Immature natural killer cell (primary cell): ENCODE measurements around the gene DPH3. TPM values are rescaled to one million over a fixed set of nuclear protein-coding genes. Genes with fewer than 3 reads are reported as not detected.

Source experiments
- DNase-seq, 3 donors: peaks; one replicate each; pipeline ENCODE4 v3.0.0; 2022; ENCODE audit warnings: mixed read lengths in 1 of 3
- H3K27ac Mint-ChIP-seq, 6 donors: one replicate each; pipeline ENCODE4 v1.8.0; 2020; ENCODE audit warnings: mixed read lengths in 6 of 6, mild to moderate bottlenecking in 5 of 6, inconsistent platforms in 4 of 6, moderate library complexity in 3 of 6
- H3K27me3 Mint-ChIP-seq, 3 donors: one replicate each; pipeline ENCODE4 v1.8.0; 2020 to 2021; ENCODE audit warnings: low read depth in 3 of 3, mild to moderate bottlenecking in 3 of 3, mixed read lengths in 3 of 3, moderate library complexity in 3 of 3, inconsistent platforms in 1 of 3
- H3K36me3 Mint-ChIP-seq, 3 donors: one replicate each; pipeline ENCODE4 v1.8.0; 2020; ENCODE audit warnings: mixed read lengths in 3 of 3, inconsistent platforms in 2 of 3, mild to moderate bottlenecking in 2 of 3
- H3K4me1 Mint-ChIP-seq, 2 donors: one replicate each; pipeline ENCODE4 v1.8.0; 2020; ENCODE audit warnings: inconsistent platforms in 2 of 2, mild to moderate bottlenecking in 2 of 2, mixed read lengths in 2 of 2, moderate library complexity in 1 of 2
- H3K4me3 Mint-ChIP-seq, 5 donors: one replicate each; pipeline ENCODE4 v1.8.0; 2020; ENCODE audit warnings: mild to moderate bottlenecking in 5 of 5, mixed read lengths in 5 of 5, inconsistent platforms in 3 of 5, moderate library complexity in 3 of 5
- H3K9me3 Mint-ChIP-seq, 6 donors: one replicate each; pipeline ENCODE4 v1.8.0; 2020; ENCODE audit warnings: mild to moderate bottlenecking in 6 of 6, mixed read lengths in 6 of 6, inconsistent platforms in 4 of 6, moderate library complexity in 3 of 6
- polyA plus RNA-seq, 3 donors: library from polyadenylated mRNA; unstranded; fragments of 300-500 nt; fragmentation: Illumina TruSeq; gene quantifications; one replicate each; pipeline ENCODE4 v1.2.3, GENCODE V29; 2021

Gene DPH3
- polyA plus RNA-seq, 3 donors from 2014 or later = 22.3 to 31.8 (median 25.5) TPM

- H3K36me3 Mint-ChIP-seq = no peaks in the 10 kb centered on the region
Observed at GRCh38 chr3:16231983-16232382, 32.8 kb downstream of the DPH3 start.

GRCh38 chr3:16229681-16230080 lies 35.1 kb downstream of the DPH3 start:
- DNase-seq = no peak
- Mint-ChIP-seq H3K27ac (no peak overlapping the region), H3K4me3 (no peak overlapping the region), H3K27me3 (peaks cover 0 to 9% (median 8%) of the 10 kb centered on the region in 3 donors), H3K36me3 (no peaks in the 10 kb centered on the region), H3K9me3 (peaks cover 0 to 3% (median 0%) of the 10 kb centered on the region in 6 donors), H3K4me1 (no peaks in the 10 kb centered on the region)

More at GRCh38 chr3:16231983-16232382, 32.8 kb downstream of the DPH3 start:
- H3K4me3 Mint-ChIP-seq = no peak overlapping the region
- no peak overlapping the region for H3K27ac Mint-ChIP-seq
- H3K9me3 Mint-ChIP-seq = no peaks in the 10 kb centered on the region
- no peak for DNase-seq
- no peaks in the 10 kb centered on the region for H3K4me1 Mint-ChIP-seq
- H3K27me3 Mint-ChIP-seq = peaks cover 0 to 8% (median 5%) of the 10 kb centered on the region in 3 donors

- Mint-ChIP-seq H3K27me3 (peaks cover 0 to 9% (median 5%) of the 10 kb centered on the region in 3 donors), H3K27ac (no peak overlapping the region), H3K4me3 (no peak overlapping the region), H3K36me3 (no peaks in the 10 kb centered on the region), H3K9me3 (peaks cover 0 to 3% (median 0%) of the 10 kb centered on the region in 6 donors), H3K4me1 (peaks cover 0 to 1% of the 10 kb centered on the region in 2 donors)
- DNase-seq = no peak
Observed at GRCh38 chr3:16227566-16227965, 37.2 kb downstream of the DPH3 start.

- H3K27me3 Mint-ChIP-seq = peaks cover 0 to 4% (median 0%) of the 10 kb centered on the region in 3 donors
- H3K4me1 Mint-ChIP-seq = peaks cover 0 to 1% of the 10 kb centered on the region in 2 donors
- peaks cover 0 to 3% (median 0%) of the 10 kb centered on the region in 6 donors for H3K9me3 Mint-ChIP-seq
- no peak overlapping the region for H3K4me3 Mint-ChIP-seq
- DNase-seq = no peak
- H3K27ac Mint-ChIP-seq = no peak overlapping the region
- no peaks in the 10 kb centered on the region for H3K36me3 Mint-ChIP-seq
Observed at GRCh38 chr3:16224325-16224724, 40.4 kb downstream of the DPH3 start.

GRCh38 chr3:16222547-16222946 lies 42.2 kb downstream of the DPH3 start:
- H3K4me3 Mint-ChIP-seq = no peak overlapping the region
- peaks cover 0 to 1% of the 10 kb centered on the region in 2 donors for H3K4me1 Mint-ChIP-seq
- peaks cover 0 to 4% (median 0%) of the 10 kb centered on the region in 3 donors for H3K27me3 Mint-ChIP-seq
- H3K27ac Mint-ChIP-seq = no peak overlapping the region
- no peak for DNase-seq
- H3K36me3 Mint-ChIP-seq = no peaks in the 10 kb centered on the region
- peaks cover 0 to 3% (median 0%) of the 10 kb centered on the region in 6 donors for H3K9me3 Mint-ChIP-seq

GRCh38 chr3:16221990-16222389 lies 42.8 kb downstream of the DPH3 start:
- H3K4me1 Mint-ChIP-seq = peaks cover 0 to 1% of the 10 kb centered on the region in 2 donors
- DNase-seq = no peak
- H3K27ac Mint-ChIP-seq = no peak overlapping the region

GRCh38 chr3:16219777-16220176 lies 45.0 kb downstream of the DPH3 start:
- Mint-ChIP-seq H3K36me3 (no peaks in the 10 kb centered on the region), H3K27me3 (peaks cover 0 to 8% (median 2%) of the 10 kb centered on the region in 3 donors), H3K27ac (no peak overlapping the region), H3K9me3 (no peaks in the 10 kb centered on the region), H3K4me3 (no peak overlapping the region), H3K4me1 (peaks cover 0 to 1% of the 10 kb centered on the region in 2 donors)
- DNase-seq = no peak

More at GRCh38 chr3:16221990-16222389, 42.8 kb downstream of the DPH3 start:
- Mint-ChIP-seq H3K36me3 (no peaks in the 10 kb centered on the region), H3K4me3 (no peak overlapping the region), H3K9me3 (peaks cover 0 to 3% (median 0%) of the 10 kb centered on the region in 6 donors), H3K27me3 (peaks cover 0 to 4% (median 0%) of the 10 kb centered on the region in 3 donors)

GRCh38 chr3:16216373-16216935 lies 48.3 kb downstream of the DPH3 start:
- Mint-ChIP-seq H3K9me3 (no peaks in the 10 kb centered on the region), H3K36me3 (no peaks in the 10 kb centered on the region), H3K27me3 (peaks cover 3 to 8% (median 5%) of the 10 kb centered on the region in 3 donors), H3K27ac (no peak overlapping the region), H3K4me3 (no peak overlapping the region), H3K4me1 (no peaks in the 10 kb centered on the region)
- no peak for DNase-seq

- Mint-ChIP-seq H3K4me1 (no peaks in the 10 kb centered on the region), H3K9me3 (no peaks in the 10 kb centered on the region), H3K27me3 (peaks cover 3 to 8% (median 8%) of the 10 kb centered on the region in 3 donors), H3K27ac (no peak overlapping the region), H3K4me3 (no peak overlapping the region), H3K36me3 (no peaks in the 10 kb centered on the region)
- DNase-seq = no peak
Observed at GRCh38 chr3:16214366-16214765, 50.4 kb downstream of the DPH3 start.

- Mint-ChIP-seq H3K27ac (no peak overlapping the region), H3K9me3 (no peaks in the 10 kb centered on the region), H3K27me3 (peaks cover 3 to 7% (median 6%) of the 10 kb centered on the region in 3 donors), H3K4me3 (no peak overlapping the region), H3K36me3 (no peaks in the 10 kb centered on the region), H3K4me1 (no peaks in the 10 kb centered on the region)
- no peak for DNase-seq
Observed at GRCh38 chr3:16211176-16211904, 53.4 kb downstream of the DPH3 start.

Other genes starting within 250 kb of the DPH3 start
- not detected for gene GALNT15, start 90.3 kb downstream of the DPH3 start, polyA plus RNA-seq
- gene OXNAD1, start 269 bp upstream of the DPH3 start, polyA plus RNA-seq = 10 to 100 TPM; 22.0 to 27.3 (median 23.8) TPM
- gene RFTN1, start 248.8 kb upstream of the DPH3 start, polyA plus RNA-seq = 100 to 1,000 TPM in 2 of 3 donors, 10 to 100 TPM in 1; 96.5 to 194 (median 109) TPM